OCI-LY7 (cell line): Measurements from ENCODE around the gene PRPF39.

Source experiments
- CTCF ChIP-seq: fragments of 200-600 bp; sonication (generic); conservative IDR thresholded peaks from 2 replicates; pipeline ENCODE4 v1.5.1; 2014; ENCODE audit warnings: mild to moderate bottlenecking, antibody characterized with exemption, low read length, moderate library complexity, mixed read lengths
- EZH2phosphoT487 ChIP-seq: fragments of 200-600 bp; sonication (generic); IDR thresholded peaks from 2 replicates; pipeline ENCODE4 v1.6.1; 2018; ENCODE audit warnings: low read depth, borderline replicate concordance, mild to moderate bottlenecking, mixed run types, antibody characterized with exemption, low read length, moderate library complexity, mixed read lengths

DNA sequence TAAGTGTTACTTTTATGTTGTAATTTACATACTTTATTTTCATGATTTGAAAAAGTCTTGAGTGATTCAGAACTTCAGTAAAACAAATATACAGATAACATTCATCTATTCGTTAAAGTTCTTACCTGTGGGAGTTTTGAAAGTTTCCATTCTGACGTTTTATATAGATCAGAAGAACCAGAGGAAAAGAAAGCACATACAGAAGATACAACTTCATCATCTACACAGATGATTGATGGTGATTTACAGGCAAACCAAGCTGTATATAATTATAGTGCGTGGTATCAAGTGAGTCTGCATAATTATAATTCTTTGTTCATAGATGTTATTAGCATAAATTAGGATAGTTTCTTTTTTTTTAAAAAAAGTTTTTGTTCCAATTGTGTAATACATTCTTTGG is 30.4 kb downstream of the PRPF39 start:
- no peak for TF ChIP-seq CTCF
- TF ChIP-seq EZH2phosphoT487, result no peak
